ENCODE data around the gene ZNF148.

DNA sequence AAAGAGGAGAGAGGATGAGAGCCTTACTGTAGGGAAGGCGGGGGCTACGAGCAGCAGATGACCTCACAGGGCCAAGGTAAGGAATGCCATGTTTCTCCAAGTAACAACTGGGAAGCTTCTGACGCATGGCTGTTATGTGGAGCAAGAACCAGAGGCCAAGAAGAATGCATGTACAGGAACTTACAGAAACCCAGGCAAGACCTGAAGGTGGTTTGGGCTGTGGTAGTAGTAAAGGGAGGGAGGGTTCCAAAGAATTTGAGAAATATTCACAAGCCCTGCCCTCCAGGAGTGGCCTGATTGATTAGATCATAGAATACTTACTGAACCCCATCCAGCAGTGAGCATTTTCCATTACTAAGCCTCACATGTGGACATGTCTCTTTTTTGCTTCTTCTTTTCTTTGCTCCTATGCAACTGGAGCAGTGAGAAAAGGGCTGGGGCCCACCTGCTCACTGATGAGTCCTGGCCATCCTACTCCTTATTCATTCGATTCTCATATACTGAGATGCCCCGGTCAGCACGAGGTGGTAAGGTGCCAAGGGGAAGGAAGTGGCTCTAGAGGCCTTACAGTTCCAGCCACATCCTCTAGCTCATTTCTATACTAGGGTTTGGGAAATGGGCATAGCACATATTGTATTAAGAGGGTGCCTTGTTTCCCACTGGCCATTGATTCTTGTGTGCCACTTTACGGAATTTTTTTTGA lies 154.2 kb downstream of the ZNF148 start:
- TF ChIP-seq, protein P1, sequence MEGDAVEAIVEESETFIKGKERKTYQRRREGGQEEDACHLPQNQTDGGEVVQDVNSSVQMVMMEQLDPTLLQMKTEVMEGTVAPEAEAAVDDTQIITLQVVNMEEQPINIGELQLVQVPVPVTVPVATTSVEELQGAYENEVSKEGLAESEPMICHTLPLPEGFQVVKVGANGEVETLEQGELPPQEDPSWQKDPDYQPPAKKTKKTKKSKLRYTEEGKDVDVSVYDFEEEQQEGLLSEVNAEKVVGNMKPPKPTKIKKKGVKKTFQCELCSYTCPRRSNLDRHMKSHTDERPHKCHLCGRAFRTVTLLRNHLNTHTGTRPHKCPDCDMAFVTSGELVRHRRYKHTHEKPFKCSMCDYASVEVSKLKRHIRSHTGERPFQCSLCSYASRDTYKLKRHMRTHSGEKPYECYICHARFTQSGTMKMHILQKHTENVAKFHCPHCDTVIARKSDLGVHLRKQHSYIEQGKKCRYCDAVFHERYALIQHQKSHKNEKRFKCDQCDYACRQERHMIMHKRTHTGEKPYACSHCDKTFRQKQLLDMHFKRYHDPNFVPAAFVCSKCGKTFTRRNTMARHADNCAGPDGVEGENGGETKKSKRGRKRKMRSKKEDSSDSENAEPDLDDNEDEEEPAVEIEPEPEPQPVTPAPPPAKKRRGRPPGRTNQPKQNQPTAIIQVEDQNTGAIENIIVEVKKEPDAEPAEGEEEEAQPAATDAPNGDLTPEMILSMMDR (IDR thresholded peaks at IDR 0.05), result no peak
- TF ChIP-seq POLR2A (IDR thresholded peaks at IDR 0.05), result no peak
